NCI-H460 (cell line): ENCODE measurements around the gene RAB3C. TPM values are rescaled to one million over a fixed set of nuclear protein-coding genes. Genes with fewer than 3 reads are reported as not detected.
"Not testable (repeated sequence)": the region's sequence is repeated elsewhere in the genome, so short reads cannot be mapped to it uniquely, and the experiment has no call there.

Experiments
- DNase-seq: peaks from one replicate; pipeline ENCODE4 v3.0.0-alpha.2; 2016; ENCODE audit warnings: low read depth; ENCODE audit errors: extremely low read depth
- total RNA-seq: library from RNA; depleted of rRNA; stranded (reverse); fragments of >200 nt; shearing (Covaris generic); gene quantifications from 2 replicates; pipeline ENCODE4 v1.2.3, GENCODE V29; 2014

RAB3C gene
- total RNA-seq, 1 experiment from 2014 or later, result 35.7 TPM

DNA sequence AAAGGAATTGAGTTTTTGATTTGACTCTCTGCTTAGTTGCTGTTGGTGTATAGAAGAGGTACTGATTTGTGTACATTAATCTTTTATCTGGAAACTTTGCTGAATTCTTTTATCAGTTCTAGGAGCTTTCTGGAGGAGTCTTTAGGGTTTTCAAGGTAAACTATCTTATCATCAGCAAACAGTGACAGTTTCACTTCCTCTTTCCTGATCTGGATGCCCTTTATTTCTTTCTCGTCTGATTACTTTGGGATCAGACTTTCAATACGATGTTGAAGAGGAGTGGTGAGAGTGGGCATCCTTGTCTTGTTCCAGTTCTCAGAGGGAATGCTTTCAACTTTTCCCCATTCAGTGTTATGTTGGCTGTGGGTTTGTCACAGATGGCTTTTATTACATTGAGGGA is 17.7 kb downstream of the RAB3C start:
- not testable (repeated sequence) for DNase-seq

GRCh38 chr5:58602889-58603288 is 20.0 kb downstream of the RAB3C start:
- DNase-seq, result not testable (repeated sequence)

GRCh38 chr5:58606064-58606463 is 23.2 kb downstream of the RAB3C start:
- no peak for DNase-seq

DNA sequence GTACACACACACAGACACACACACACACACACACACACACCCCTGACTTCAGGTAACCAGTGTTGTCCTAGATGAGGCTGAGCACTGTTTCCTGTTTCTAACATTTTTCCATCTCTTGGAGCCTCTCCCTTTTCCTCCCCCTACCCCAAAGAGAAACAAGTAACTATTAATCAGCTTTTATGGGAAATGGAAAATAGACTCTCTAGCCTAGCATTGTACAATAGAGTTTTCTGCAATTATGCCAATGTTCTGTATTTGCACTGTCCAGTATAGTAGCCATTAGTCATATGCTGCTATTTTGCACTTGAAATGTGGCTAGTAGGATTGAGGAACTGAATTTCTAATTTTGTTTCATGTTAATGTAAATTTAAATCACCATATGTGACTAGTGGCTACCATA is 33.1 kb downstream of the RAB3C start:
- DNase-seq, result no peak

GRCh38 chr5:58617241-58617640 is 34.4 kb downstream of the RAB3C start:
- DNase-seq, result no peak

DNA sequence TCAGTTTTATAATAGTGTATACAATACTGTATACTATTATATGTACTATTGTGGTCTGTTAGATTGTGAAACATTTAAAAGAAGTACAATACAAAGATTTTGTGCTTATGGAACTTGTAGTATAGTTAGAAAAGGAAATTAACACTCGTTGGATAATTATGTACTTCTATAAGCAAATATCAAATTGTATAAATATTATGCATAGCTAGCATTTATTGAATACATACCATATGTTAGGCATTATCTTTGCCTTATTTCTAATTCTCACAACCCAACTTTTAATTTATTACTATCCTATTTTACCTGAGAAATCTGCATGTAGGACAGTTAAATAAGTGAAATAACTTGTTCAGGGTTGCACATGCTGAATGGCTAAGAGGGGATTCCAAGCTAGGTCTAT is 37.5 kb downstream of the RAB3C start:
- no peak for DNase-seq

DNA sequence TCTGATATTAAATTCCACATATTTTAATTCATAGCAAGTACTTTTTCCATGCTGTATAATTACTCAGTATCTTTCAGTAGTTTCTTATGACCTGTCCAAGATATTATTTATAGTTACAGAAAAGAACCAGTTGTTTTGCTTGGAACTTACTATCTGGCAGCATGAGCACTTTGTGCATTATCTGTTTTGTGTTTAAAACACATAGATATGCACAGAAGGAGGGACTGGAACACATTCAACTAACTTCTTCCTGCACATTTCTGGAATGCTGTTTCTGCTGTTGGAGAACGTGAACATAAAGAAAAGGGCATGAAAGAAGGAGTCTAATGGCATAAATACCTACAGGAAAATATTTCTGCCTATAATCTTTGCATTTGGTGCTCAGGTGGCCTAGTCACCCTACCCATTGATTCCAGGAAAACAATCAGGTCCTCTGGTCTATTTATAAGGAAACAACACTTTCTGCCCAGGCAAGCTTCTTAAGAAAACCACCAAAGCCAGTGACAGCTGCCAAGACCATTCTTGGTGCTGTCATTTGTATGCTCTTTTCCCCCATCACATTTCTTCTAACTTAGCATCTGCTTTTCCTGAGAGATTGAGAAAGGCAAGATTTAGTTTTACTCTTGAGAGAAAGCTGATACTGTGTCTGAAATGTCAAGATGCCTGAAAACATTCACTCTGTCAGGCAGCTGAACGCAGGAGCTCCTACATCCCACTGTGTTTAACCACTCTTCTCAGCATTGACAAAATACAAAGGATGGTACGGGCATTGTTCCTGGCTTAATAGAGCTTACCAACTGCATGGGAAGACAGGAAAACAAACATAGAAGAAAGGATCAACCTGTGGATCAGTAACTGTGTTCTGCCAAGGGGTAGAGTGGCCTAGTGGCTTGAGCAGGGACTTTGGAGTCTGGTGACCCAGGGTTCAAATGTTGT is 40.3 kb downstream of the RAB3C start:
- no peak for DNase-seq

DNA sequence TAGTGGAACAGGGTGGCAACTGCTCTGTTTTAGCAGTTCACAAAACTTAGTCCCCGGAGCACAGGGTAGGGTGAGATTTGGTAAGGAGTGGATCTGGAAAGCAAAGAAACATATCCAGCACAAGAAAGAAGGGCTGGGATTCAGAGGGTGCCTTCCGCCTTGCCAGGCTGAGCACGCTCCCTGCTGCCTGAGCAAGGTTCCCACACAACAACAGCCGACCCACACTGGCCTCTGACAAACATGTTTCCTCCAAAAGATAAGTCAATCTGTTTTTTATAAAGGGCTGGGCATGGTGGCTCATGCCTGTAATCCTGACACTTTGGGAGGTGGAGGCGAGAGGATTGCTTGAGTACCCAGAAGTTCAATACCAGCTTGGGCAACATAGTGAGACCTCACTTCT is 45.8 kb downstream of the RAB3C start:
- no peak for DNase-seq

- no peak for DNase-seq
Observed at GRCh38 chr5:58629271-58630159, 46.6 kb downstream of the RAB3C start.

DNA sequence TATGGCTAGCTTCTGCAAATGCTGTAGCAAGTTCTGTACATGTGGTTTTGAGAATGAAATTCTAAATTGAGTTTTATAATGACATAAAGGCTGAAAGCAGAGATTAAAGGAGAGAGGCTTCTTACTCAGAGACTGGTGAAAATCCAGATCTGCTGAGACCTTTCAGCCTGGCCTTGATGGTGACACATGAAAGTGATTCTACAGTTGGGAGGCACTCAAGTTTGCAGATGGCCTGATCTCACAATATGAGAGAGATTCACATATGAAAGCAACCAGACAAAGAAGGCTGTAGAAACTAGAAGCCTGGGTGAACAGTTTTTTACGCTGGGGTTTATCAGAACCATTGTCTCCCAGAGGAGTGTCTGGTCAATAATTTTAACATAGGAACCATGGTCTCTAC is 49.0 kb downstream of the RAB3C start:
- DNase-seq, result no peak

DNA sequence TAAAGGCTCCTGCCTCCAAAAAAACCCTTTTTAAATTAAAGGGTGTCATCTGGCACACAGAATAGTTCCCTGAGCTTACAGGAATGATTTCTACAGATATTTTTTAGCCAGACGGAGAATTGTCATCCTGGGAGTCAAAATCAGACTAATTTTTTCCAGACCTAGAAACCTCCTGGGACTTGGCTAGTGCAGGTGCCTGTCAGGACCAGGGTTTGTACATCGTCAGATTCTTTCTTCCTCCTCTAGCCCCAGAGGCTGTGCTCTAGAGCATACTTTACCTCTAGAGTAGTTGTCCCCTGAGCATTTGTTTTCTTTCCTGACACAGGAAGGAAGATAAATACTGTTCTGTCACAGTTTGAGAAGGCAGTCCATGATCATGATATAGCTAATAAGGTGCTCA is 52.5 kb downstream of the RAB3C start:
- DNase-seq, result no peak

GRCh38 chr5:58640011-58640410 is 57.1 kb downstream of the RAB3C start:
- no peak for DNase-seq

- DNase-seq, result no peak
Observed at GRCh38 chr5:58641533-58641932, 58.7 kb downstream of the RAB3C start.

- no peak for DNase-seq
Observed at GRCh38 chr5:58648846-58649245, 66.0 kb downstream of the RAB3C start.

DNA sequence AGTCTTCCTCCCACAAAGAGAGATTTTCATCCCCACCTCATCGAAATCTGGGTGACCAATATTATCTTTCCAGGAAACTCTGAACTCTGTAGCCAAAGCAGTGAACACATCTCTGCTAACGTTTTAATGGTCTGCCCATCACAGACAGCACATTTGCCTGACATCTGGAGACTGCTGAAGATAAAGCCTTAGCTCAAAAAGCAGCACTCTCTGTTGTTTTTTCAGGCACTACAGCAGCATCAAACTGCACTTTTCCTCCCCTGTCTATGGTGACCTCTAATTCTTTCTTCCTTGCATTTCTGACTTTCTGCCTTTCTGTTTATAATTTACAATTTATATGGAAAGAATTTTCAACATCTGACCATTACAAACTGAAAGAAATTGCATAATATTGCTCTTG is 66.8 kb downstream of the RAB3C start:
- DNase-seq, result no peak

- DNase-seq, result no peak
Observed at GRCh38 chr5:58653521-58653920, 70.6 kb downstream of the RAB3C start.

DNA sequence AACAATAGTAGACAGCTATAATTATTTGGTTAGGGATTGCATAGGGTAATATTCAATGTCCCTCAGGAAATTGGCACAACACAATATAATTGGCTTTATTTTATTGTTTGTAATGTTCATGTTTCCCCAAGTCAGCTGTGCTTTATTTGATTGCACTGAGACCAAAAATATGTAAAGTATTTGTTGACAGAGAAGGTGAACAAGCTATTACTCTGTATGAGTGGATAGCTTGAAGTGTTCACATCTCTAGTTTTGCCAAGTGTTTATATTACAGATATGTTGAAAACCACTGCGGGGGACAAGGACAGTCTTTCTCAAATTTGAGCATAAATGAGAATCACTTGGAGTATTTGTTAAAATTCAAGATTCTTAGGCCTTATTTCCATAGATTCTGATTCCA is 83.3 kb downstream of the RAB3C start:
- DNase-seq, result no peak

DNA sequence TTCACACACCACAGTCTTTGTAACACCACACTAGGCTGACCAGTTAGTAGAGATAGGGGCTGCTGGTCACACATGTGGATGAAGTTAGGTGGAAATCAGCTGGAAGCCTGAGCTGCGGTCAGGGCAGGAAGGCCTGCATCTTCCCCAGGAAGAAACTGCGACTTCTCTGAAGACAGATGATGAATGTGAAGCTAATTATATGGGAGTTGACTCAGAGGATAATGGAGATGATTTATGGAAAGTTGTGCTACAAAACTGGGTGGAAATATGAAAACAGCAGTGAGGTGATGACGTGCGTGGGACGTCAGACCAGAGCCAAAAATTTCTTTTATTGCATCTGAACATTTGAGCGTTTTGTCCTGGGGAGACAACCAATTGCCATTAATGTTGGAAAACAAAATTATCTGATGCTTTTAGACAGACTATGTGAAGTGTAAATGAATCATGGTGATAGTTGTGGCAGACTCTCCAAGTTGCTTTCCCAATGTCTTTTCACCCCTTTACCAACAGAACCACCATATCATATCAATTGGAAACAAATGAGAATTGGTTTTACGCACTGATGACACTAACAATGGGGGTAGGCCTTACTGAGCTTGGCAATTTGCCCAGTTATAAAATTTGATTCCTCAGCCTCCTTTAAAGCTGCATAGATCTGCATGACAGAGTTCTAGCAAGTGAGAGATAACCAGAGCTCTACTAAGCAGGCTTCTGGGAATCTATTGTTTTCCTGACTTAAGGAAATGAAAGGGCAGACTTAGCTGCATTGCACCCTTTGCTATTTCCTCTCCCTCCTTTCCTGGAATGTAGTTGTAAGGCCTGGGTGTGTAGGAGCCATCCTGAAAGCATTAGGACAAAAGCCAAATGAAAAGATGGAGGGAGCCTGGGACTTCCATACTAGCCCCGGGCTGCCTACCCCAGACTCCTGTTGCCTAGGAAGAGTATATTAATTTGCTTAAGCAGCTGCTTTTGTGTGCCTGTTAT is 84.0 kb downstream of the RAB3C start:
- peak; percentile 70 for DNase-seq

- no peak for DNase-seq
Observed at GRCh38 chr5:58670582-58670981, 87.7 kb downstream of the RAB3C start.

- DNase-seq, result no peak
Observed at GRCh38 chr5:58671155-58671554, 88.3 kb downstream of the RAB3C start.
